Stimulated activated CD4-positive, alpha-beta T cell treated with anti-CD3 and anti-CD28 coated beads, Interleukin-2, amount 100 ng/mL, for 4 hours (primary cell): ENCODE data around the gene SLC29A3.
"Not testable (repeated sequence)": the region's sequence is repeated elsewhere in the genome, so short reads cannot be mapped to it uniquely, and the experiment has no call there.

Source experiments
- DNase-seq: peaks from one replicate; pipeline ENCODE4 v3.0.0-alpha.2; 2020; ENCODE audit warnings: low read depth

SLC29A3 gene

DNA sequence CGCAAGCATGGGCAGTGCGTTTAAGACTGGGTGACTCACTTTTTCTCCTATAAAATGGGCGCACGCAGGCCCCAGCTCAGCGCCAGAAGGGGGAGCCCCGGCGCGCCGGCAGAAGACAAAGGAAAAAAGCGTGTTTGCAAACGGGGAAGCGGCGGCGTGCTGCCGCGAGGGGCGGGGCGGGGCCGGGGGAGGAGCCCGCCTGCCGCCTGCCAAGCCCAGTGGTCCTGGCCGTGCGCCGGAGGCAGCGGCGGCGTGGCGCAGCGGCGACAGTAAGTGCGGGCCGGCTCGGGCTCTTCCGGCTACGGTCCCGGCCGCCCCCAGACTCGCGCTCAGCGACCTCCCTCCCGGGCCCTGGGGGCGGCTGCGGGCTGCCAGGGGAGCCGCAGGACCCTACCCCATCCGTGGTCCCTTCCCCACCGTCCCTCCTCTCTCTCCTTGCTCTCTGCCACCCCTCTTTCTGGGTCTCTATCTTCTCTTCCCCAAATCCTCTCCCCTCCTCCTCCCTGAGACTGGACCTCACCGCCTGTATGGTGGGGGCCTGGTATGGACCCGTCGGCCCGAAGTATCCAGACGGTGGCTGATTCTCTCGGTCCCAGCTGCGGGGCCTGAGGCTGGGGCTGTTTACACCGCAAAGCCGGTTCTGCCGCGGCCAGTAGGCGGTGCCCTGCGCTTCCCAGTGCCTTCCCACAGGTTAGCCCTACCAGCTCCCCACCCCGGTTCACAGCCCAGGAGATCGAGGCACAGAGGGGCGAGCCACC is at the start of gene SLC29A3:
Gene SLC29A3 (plus strand): TSS at position 218 of the 758 bp plus-strand sequence. CDS start 51 bp downstream, at position 269.
- DNase-seq, result peak; percentile 82

DNA sequence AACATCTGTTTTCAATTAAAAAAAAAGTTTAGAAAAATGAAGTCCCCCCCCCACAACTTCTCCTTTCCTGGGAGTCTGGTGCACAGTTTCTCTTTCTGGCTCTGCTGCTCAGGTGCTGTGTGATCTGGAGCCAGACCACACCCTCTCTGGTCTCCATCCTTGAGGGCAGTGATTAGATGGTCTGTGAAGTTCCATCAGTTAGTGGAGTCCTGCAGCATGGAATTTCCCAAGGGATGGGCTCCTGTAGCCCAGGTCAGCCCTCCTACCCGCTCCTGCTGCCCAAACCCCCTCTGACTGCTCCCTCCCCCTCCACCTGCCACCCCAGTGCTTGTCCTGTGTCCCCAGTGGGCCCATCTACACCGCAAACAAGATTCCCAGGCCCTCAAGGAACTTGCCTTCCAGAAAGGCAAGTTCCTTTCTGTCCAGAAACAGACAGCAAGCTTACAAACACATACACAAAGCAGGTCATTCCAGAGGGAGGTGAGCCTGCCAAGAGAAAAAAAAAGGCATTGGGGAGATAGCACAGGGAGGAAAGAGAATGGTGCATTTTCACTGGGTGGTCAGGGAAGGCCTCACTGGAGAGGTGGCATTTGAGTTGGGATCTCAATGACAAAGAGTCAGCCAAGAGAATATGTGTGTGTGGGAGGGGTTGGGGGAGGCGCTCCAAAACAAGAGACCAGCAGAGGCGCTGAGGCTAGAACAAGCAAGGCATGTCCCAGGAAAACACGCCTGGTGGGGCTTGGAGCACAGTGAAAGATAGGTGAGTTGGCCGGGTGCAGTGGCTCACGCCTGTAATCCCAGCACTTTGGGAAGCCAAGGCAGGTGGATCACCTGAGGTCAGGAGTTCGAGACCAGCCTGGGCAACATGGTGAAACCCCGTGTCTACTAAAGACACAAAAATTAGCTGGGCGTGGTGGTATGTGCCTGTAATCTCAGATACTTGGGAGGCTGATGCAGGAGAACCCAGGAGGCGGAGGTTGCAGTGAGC is 49.5 kb upstream of the SLC29A3 start:
- DNase-seq, result no peak

DNA sequence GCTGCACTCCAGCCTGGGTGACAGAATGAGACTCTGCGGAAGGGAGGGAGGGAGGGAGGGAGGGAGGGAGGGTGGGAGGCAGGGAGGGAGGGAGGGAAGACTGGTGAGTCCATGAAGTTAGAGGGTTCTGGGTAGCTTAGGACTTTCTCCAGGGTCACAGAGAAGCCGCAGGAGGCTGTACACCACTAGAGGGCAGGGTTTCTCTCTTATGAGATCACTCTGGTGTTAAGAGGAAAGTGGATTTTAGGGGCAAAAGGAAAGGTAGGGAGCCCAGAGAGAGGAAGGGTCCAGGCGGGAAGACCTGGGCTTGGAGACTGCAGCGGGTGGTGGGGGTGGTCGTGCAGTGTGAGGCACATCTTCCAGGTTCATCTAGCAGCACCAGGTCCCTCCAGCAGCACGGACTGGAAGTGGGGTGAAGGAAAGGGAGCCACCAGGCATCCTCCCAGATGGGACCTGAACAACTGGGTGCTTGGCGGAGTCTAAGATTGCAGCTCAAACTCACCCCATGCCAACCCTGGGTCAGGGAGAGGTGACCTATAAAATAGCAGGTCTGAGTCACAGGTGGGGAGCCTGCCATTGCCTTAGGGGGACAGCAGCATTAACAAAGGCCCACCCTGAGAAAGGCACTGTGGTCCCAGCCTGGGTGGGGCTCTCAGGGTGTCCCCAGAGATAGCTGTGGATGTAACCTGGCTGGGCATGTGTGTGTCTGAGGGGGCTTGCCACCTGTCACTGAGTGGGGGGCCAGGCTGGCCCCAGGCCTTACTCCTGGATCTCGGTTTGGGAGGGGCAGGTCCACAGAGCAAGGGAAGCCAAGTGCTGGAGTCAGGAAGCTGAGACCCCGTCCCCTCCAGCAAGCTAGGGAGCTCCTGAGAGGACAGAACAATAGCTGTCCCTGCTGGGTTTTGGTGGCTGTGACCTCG is 48.5 kb upstream of the SLC29A3 start:
- no peak for DNase-seq

DNA sequence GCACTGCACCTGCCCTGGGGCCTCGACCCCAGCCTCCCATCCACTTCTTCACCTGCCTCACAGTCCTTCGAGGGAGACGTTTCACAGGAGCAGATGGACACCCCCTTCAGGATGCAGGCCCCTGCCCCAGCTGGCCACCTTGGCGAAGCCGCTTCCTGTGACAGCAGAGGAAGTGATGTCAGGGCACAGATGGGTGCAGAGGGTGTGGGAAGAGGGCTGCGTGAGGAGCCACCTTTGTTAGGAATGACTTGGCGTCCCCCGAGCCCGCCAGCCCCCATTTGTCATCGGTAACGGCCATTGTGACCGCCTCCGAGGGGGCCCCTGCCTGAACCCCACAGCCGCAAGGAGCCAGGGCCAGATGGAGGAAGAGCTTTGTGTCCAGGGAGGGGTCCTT is 47.4 kb upstream of the SLC29A3 start:
- DNase-seq, result no peak

DNA sequence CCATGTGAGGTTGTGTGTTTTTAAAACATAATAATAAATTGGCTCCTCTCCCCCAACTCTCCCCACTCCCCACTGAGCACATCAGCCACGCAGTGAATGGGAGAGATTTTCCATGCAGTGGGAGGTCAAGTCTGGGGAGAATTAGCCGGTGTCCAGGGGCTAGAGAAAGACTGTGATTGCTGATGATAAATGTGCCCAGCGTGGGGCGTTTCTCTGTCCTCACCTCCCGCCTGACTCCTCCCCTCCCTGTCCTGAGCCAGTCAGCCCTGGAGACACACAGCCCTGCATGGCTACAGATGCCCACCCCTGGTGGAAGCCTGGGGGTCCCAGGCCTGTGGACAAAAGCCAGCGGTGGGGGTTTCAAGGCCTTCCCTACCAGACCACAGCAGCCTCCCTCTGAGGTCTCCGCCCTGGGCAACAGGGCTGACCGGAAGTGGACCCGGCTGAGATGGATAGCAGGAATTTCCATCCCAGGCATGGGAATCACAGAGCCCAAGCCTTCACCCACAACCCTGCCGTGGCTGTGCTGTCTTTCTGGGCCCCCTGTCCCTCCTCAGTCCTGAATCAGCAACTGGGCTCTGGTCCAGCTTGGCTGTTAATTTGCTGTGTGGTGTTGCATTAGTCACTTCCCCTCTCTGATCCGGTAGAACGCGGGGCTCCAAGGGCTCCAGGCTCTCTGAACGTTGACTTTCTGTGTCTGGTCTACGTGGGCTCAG is 46.8 kb upstream of the SLC29A3 start:
- no peak for DNase-seq

DNA sequence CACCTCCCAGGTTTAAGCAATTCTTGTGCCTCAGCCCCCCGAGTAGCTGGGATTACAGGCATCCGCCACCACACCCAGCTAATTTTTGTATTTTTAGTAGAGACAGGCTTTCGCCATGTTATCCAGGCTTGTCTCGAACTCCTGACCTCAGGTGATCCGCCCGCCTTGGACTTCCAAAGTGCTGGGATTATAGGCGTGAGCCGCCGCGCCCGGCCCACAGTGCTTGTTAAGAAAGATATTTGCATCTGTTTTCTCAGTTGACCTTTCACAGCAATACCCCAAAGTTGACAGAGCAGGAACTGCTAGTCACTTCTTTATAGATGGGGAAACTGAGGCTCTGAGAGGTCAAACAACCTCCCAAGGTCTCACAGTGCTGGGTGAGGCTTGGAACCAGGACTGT is 46.1 kb upstream of the SLC29A3 start:
- DNase-seq, result not testable (repeated sequence)

DNA sequence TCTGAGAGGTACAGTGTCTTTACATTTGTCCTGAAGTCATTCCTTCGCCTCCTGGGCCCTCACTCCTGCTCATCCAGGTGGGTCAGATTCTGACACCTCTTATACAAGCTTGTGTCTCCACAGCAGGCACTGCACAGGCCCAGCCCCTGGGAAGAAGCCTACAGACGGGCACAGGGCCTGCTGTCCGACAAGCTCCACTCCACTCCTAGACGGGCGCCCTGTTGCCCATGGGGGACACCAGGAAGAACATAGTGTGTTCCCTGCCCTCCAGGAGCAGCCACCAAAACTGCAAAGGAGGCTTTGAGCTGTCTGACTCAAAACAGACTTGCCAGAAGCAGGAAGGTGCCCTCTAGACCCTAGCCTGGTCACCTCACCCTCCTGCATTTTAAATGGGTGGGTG is 45.6 kb upstream of the SLC29A3 start:
- DNase-seq, result no peak

DNA sequence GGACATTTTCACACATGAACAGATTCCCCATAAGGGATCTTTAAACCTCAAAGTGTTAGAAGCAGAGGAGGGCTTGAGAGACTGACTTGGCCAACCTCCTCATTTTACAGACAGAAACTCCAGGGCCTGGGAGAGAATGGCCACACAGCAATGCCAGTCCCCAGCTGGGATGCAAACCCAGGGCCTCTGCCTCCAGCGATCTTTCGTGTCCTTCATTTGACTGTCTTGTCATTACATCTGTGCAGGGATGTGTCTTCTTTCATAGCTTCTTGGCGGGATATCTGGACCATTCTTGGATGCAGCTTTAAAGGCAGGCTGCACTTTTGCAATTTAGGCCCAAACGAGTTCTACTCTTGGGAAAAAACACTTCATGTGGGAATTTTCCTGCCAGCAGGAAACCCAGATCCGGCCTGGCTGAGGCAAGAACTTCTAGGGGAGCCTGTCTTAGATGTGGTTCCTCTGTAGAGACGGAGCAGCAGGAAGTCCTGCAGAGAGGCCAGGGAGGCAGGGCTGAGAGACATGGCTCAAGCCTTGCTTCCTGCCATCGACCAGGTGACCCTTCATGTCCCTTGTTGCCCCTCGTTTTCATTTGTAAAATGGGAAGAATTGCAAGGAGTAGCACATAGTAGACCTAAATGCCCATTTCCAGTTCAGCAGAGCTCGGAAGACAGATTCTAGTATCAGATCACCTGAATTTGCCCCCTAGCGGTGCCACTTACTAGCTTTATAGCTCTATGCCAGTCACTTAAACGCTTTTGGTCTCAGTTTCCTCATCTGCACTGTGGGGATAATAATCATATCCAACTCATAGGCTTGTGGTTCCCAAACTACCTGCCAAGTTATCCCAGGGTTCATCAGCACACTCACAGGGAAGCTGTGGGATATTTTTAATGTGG is 43.9 kb upstream of the SLC29A3 start:
- DNase-seq, result no peak

DNA sequence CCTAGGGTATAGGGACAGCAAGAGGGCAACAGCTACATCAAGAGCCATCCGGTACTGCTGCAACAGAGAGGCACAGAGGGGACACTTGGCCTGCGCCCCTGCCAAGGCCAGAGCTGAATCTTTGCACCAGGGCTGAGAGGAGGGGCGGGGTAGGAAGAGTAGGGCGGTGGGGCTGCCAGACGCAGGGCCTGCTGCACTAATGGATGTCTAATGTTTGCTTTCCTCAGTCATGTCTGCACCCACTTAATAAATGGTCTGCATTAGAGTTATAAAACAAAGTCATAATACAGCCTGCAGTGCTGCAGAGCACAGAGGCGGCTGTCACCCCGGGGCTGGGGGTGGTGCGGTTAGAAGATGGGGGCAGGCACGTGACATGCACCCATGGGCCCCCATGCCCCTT is 42.2 kb upstream of the SLC29A3 start:
- DNase-seq, result no peak

DNA sequence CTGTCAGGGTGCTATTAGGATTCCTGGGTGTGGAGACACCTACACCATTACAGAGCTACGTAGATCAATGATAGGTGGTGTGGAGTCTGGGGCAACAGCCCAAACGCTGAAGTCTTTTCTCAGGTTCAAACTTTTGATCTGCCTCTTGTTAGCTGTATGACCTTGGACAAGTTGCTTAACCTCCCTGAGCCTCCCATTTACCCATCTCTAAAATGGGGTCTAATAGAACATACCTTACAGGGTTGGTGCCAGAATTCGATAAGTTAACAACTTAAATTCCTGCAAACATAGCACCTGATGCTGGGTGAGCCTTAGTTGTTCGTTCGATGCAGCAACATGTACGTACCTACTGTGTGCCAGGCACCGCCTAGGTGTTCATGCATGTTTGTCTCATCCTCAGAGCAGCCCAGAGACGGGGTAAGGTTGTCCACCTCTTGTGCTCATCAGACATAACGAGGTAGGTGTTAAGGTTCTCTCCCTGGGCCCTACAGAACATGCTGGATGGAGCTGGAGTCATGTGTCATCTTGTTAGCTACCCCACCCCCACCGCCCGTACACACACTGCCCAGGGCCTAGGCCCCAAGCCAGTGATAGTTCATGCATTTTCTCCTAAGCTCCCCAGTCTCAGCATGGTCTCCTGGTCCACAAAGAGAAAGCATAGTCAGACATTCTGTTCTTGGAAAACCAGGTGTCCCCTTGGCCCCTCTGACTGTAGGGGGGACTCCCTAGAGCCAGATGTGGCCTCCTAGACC is 41.0 kb upstream of the SLC29A3 start:
- DNase-seq, result no peak

DNA sequence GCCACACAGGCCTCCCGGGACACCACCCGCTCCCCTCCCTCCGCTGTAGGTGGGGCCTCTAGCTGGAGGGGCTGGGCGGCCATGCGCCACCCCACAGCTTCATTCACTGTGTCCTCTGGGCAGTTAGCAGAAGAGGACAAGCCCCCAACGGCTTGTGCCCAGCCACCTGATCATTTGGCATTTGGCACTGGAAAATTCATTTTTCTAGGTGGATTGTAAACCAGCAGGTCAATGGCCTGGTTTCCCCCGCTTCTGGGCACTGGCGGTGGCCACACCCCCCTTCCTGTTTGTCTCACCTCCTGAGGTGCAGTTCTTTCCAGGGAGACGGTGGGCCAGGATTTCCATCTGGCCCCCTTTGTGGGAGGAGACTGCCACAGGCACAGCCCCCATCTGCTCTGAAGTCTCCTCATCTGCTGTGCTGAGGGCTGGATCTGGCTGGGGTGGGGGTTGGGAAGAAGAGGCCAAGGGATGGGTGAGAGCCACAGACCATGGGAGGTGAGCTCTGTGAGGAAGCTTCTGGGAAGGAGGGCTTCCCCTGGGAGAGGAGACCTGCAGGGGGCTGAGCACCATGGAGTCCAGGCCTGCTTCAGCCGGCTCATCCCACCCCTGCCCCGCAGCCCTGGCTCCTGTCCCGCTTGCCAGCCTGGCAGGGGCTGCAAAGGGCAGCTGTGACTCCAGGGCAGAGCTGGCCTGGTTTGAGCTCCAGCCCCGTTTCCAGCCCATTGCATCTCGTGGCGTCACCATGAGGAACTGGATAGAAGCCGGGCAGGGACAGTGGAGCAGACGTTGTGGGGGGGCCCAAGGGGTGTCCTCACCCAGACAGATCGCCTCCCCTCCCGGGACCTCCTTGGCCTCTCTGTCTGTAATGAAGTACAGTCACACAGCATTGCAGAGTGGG is 40.1 kb upstream of the SLC29A3 start:
- no peak for DNase-seq

DNA sequence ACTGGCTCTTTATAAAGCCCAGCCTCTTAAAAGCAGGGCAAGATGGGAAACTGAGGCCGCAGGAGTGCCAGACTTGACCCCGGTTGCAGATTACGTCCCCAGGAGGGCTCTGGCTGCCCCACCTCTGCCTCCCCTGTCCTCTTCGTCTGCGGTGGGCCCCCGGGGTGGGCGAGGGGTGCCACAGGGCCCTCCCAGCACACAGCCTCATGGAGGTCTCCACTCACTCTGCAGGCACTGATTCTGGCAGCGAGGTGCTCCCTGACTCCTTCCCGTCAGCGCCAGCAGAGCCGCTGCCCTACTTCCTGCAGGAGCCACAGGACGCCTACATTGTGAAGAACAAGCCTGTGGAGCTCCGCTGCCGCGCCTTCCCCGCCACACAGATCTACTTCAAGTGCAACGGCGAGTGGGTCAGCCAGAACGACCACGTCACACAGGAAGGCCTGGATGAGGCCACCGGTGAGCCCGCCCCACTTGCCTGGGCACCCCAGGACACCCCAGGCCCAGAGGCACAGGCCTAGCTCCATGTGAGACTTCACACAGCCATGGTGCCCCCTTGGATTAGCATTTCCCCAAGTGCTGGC is 39.4 kb upstream of the SLC29A3 start:
- DNase-seq, result no peak

DNA sequence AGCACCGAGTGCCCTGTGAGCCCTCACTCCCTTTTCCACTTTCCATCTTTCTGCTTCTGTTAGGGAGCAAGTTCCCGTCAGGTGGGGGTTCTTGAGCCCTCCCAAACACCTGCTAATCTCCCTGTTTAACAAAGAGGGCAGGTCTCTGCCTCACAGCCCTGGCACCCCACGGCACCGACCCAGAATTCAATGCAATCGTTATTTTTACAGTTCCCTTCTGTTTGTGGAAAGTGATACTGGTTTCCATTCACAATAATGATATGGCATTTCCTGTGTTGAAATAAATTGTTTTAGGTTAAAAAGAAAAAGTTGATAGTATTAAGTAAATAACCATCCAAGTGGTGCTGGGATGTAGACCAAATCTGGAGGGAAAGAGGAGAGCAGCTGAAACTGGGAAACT is 38.8 kb upstream of the SLC29A3 start:
- DNase-seq, result no peak

DNA sequence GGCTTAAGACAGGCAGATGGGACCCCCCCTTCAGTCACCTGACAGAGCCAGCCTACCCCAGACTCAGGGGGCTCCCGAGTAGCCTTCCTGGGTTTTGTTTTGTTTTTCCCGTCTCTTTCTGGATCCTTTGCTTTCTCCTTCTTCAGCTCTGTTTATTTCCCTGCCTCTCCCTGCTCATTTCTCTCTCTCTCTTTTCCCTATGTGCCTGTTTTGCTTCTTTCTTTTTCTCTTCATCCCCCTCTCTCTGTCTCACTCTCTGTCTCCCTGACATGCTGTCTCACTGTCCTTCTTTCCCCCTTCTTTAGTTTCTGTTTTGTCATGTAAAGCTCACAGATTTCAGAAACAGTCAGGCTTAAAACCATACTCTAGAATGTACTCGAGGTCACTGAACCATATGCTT is 38.2 kb upstream of the SLC29A3 start:
- no peak for DNase-seq

DNA sequence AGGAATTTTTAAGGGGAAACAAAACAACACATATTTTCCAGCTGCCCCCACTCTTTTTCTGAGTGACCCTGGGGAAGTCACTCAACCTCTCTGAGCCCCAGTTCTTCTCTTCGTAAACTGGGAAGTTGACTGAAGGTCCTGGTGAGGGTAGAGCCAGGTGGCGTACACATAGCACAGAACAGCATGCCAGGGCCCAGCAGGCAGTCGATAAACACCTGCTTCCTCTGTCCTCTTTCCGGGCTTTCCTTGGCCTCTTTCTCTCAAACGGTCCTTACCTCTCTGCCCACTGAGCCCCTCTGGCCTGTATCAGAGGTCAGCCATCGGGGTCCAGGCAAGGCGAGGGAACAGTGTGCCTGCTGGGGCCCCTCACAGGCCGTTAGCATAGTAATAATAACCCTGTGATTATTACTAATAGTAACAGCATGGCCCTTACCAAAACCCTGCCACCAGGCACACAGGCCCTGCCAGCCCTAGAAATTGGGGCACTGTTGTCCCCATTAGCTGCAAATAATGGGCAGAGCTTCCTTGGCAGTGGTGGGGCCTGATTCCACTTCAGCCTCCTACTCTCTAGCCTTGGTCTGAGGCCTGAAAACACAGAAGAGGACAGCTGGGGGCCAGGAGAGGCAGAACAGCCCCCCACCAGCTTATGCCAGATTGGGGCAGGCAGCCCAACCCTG is 37.3 kb upstream of the SLC29A3 start:
- DNase-seq, result no peak

DNA sequence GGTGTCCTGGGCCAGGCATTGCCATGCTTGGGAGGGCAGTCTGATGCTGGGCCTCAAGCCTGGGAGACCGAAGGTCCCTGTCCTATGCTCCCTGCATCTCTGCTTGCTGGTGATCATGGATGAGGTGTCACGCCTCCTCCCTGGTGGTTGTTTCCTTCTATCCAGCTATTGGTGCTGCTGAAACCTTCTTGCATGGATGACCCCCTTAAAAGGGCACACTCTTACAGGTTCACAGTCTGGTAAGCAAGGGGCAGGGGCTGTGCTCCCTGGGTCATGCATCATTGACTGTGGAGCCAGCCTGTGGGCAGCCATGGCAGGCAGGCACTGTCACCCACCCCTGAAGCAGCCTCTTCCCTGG is 36.8 kb upstream of the SLC29A3 start:
- no peak for DNase-seq

DNA sequence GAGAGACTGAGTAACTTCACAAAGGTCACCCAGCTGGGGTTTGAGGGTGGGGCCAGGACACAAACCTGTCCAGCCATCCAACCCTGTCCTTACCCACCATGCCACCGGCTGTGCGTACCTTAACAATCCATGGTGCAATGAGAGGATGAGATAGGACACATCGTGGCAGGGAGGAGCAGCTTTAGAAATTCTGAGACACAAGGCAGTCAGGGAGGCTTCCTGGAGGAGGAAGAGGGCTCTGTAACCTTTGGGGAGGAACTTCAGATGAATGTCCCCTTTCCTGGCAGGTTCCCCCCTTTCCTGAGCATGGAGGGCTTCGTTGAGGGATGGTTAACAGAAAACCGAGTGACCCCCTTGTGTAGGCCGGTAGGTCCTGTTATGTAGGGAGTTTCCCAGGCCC is 35.6 kb upstream of the SLC29A3 start:
- DNase-seq, result no peak

DNA sequence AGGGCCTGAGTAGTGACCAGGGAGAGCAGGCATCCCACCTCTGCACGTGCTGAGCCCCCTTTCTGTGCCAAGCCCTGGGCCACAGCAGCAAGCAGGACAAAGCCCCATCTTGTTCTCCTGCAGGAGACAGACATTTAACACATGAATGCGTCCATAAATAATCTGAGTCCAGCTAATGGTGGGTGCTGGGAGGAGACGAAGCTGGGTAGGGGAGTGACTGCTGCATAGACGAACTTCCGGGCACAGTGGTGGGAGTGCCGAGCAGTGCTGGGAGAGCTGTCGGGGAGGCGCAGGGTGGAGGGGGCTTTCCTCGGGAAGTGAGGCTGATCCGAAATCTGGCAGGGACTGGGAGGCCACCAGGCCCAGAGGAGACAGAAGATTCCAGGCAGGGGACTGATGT is 35.2 kb upstream of the SLC29A3 start:
- no peak for DNase-seq
